GM19395 (cell line): ENCODE results near the gene PRR11.
"Not testable (repeated sequence)": the region's sequence is repeated elsewhere in the genome, so short reads cannot be mapped to it uniquely, and the experiment has no call there.

Experiments used
- ATAC-seq: cut with Tn5 transposase; IDR thresholded peaks from one replicate; pipeline ENCODE4 v1.9.1; 2021; ENCODE audit warnings: mild to moderate bottlenecking, moderate library complexity; ENCODE audit not compliant: unreplicated experiment

PRR11 gene

DNA sequence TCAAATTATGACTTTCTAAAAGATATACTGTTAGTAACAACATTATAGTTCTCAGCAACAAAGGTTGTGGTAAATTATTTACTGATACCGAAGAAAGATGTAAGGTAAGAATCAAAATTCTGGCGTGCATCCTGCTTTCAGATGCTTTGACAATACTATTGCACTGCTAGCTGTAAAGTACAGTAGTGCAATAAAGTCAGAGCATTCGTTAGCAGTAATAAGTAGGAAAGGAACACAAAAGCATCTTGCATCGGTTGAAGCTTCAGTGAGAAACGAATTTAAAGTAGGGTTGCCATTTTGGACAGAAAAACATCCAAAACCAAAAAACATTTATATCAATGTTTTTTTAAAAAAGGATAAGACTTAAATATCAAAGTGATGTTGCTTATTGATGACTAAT is 4.5 kb upstream of the PRR11 start:
- ATAC-seq: no peak

DNA sequence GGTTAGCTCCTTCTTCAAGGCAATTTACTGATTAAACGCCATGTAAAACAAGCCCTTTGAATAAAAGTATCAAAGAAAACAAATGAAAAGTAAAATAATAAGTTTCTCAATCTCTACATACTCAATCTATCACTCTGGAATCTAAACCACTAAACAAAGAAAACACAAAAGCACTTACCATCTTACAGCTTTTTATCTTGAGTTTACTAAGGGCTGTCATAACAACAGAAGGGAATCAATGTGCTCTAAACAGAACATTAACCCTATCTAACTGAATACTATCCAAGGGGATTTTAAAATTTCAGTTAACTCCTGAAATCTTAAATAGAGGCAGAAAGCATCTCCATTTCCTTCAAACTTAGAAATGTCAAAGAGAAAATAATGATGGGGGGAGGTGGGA is 4.0 kb upstream of the PRR11 start:
- no peak for ATAC-seq

DNA sequence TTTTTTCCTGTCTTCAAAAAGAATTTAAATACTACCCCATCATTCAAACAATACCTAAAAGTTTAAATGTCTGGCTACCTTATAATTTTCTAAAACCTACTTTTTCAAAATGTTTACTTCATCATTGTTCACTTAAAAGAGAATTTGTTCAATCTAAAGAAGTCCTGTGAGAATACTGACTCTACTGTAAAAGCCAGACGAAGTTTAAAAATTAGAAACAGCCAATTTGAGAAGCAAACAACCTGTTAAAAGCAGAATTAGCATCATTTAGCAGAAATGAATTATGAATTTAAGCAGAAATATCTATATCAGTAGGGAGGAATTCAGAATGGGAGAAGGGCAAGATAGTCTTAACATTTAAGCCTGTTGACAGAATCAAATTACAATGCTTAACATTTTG is 2.6 kb upstream of the PRR11 start:
- ATAC-seq: no peak

GRCh38 chr17:59154292-59154720 is 1.2 kb upstream of the PRR11 start:
- no peak for ATAC-seq

DNA sequence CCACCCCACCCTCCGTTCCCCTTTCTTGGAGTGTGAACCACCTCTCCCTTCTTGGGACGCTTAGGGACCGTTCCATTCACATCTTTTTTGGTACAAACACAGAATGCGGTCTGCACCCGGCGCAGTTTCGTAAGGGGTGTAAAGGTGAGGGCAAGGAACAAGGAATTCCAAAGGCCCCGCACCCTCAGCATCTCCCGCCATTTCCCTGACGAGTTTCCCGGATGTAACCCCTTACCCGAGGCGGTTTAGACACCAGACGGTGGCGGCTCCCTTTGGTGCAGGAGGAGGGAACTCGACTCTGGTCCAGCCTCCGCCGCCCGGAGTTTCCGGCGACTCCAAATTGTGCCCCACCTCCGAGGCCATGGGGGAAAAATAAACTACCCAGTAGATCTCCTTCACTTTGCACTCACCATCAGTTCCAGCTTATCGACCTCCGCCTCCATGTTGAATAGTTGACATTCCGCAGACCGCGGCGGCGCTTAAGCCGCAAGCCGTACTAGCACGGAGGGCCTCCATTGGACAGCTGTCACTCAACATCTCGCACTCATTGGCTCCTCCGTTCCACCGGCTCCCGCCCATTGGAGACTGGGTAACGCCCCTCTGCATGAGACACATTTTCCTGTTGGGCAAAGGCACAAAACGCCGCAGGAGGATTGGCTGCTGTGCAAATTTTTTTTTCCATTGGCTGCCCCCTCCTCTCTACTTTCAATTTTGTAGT is 666 bp upstream of the PRR11 start, which contains the start of gene SKA2:
Gene SKA2, minus strand, starts transcription at position 466 of the 718 bp plus-strand sequence. Its CDS starts 23 bp downstream, at position 443.
- ATAC-seq: peak; percentile 83

DNA sequence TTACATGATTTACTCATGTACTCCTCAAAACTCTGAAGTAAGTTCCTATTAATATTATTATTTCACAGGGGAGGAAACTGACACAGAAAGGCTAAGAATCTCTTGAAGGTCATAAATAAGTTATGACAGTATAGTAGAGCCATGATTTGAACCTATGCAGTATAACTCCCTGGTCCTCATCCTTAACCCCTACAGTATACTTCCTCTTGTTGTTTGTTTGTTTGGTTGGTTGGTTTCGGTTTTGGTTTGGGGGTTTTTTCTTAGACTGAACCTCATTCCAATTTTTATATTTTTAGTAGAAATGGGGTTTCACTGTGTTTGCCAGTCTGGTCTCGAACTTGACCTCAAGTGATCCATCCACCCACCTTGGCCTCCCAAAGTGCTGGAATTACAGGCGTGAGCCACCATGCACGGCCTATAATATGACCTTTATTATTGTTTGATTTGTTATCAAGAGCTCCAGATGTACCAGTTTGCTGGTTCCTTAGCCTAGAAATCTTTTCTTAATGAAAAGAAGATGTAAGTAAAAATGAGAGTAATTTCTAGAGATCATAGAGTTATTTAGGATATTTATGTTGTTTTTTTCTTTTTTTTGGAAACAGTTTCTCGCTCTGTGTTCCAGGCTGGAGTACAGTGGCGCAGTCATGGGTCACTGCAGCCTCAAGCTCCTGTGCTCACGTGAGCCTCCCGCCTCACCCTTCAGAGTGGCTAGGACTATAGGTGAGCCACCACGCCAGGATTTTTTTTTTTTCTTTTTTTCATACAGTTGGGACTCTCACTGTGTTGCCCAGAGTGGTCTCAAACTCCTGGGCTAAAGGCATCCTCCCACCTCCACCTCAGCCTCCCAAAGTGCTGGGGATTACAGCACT is 4.8 kb downstream of the PRR11 start:
- ATAC-seq: no peak

GRCh38 chr17:59161477-59161876 is 5.9 kb downstream of the PRR11 start:
- no peak for ATAC-seq

DNA sequence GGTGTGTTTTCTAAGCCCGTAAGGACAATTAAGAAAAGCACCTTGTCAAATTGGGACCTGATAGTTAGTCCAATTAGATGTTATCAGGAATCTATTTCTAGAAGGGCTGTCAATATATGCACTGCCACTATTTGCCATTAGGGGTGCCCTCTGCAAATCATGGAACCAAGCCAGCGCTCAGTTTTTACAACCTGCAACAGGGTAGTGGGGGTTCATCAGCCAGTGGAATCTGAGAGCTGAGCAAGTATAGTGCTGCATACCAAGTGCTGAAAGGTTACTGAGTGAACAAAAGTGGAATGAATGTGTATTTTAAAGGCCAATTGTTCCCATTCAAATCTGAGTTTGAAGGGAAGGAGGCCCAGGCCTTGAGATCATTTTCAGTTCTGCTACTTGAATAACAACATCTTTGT is 10.4 kb downstream of the PRR11 start:
- no peak for ATAC-seq

DNA sequence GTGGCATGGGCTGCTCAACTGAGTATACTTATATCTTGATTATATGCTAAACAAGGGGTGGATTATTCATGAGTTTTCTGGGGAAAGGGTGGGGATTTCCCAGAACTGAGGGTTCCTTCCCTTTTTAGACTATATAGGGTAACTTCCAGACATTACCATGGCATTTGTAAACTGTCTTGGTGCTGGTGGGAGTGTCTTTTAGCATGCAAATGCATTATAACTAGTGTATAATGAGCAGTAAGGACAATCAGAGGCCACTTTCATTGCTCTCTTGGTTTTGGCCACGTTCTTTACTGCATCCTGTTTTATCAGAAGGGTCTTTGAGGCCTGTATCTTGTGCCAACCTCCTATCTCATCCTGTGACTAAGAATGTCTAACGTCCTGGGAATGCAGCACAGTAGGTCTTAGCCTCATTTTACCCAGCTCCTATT is 12.0 kb downstream of the PRR11 start:
- no peak for ATAC-seq

DNA sequence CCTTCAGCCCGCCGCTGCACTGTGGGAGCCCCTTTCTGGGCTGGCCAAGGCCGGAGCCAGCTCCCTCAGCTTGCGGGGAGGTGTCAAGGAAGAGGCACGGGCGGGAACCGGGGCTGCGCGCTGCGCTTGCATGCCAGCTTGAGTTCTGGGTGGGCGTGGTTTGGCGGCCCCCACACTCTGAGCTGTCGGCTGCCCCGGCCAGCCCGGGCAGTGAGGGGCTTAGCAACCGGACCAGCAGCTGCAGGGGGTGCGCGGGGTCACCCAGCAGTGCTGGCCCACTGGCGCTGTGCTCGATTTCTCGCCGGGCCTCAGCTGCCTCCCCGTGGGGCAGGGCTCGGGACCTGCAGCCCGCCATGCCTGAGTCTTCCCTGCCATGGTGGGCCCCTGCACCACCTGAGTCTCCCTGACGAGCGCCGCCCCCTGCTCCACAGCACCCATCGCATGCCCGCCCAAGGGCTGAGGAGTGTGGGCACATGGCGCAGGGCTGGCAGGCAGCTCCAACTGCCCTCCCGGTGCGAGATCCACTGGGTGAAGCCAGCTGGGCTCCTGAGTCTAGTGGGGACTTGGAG is 17.0 kb downstream of the PRR11 start:
- no peak for ATAC-seq

DNA sequence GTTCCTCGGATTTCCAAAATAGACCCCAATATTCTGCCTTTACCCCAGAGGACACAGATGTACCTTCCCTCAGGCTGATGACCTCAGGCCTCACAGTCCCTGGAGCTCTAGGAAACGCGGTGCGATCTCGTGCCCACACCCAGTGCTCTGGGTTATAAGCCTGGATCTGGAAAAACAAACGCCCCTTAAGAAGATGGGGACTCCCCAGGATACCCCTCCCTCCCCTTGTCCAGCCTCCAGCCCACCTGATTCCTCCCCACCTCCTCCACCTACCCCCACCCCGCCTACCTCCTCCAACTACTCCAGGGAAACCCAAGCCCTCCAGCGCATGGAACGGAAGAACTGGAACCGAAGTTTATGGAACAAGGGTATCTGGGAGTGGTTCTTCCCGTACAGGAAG is 19.1 kb downstream of the PRR11 start:
- ATAC-seq: no peak

DNA sequence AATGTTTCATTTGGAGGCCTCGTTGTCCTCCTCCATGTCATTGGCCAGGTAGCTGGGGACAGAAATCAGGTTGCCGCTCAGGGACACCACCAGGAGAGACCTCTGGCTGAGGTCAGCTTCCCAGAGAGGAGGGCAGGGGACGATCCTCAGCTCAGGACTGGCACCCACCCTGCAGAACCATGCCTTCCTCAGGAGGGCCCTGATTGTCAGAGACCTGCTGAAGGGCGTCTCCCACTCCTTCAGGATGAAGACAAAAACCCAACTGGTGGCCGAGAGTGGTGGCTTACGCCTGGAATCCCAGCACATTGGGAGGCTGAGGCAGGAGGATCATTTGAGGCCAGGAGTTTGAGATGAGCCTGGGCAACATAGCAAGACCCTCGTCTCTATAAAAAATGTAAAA is 19.5 kb downstream of the PRR11 start:
- no peak for ATAC-seq

DNA sequence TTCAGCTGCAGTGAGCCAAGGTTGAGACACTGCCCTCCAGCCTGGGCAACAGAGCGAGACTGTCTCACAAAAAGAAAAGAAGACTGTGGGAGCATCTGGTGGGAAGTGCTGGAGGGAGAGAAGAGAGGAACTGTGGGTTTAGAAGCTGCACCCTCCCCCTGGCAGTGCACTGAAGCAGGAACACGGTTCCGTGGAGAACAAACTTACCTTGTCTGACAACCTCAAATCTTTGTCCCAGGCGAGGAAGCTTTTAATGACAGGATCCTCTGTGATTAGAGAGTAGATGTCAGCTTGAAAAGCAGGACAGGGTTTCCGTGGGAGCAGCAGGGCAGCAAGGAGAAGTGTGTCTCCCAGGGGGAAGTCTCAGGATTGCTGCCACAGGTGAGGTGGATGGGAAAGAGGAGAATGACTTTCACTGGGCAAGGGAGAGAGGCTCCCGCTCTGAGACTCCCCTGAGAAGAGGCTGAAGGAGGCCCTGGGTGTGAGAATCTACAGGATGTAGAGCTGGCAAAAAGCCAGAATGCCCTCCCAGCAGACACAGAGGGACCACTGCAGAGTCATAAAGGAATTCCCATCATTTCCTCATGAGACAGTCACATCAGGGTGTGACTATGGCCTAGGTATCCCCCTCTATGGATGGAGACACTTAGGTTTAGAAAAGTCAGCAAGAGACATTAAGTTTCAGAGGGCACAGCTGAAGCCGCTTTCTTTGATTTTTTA is 22.9 kb downstream of the PRR11 start:
- no peak for ATAC-seq

GRCh38 chr17:59179601-59180000 is 24.1 kb downstream of the PRR11 start:
- ATAC-seq: not testable (repeated sequence)

GRCh38 chr17:59180626-59181025 is 25.1 kb downstream of the PRR11 start:
- ATAC-seq: no peak

- ATAC-seq: no peak
Measured at GRCh38 chr17:59181481-59181880, 25.9 kb downstream of the PRR11 start.

DNA sequence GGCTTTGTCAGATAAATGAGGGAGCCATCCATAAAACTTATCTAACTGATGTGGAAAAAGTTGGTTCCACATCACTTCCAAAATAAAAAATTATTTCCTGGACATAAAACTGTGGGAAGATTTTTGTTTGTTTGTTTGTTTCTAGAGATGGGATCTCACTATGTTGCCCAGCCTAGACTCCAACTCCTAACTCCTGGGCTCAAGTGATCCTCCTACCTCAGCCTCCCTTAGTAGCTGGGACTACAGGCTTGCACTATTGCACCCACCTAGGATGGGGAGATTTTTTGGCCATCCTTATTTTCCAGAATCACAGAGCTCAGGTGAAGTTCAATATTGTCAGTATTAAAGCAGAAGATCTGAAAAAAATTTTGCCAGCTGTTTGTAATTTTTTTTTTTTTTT is 30.5 kb downstream of the PRR11 start:
- ATAC-seq: no peak

DNA sequence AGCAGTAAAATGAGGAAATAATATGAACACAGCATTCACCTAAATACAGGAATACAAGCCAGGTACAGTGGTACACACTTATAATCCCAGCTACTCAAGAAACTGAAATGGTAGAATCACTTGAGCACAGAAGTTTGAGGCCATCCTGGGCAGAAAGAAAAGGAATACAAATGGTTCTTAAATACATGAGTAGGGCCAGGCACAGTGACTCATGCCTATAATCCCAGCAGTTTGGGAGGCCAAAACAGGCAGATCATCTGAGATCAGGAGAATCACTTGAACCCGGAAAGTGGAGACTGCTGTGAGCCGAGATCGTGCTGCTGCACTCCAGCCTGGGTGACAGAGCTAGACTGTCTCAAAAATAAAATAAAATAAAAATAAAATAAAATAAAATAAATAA is 31.3 kb downstream of the PRR11 start:
- ATAC-seq: no peak

- no peak for ATAC-seq
Measured at GRCh38 chr17:59190806-59191205, 35.3 kb downstream of the PRR11 start.

- ATAC-seq: no peak
Measured at GRCh38 chr17:59193336-59193862, 37.9 kb downstream of the PRR11 start.

DNA sequence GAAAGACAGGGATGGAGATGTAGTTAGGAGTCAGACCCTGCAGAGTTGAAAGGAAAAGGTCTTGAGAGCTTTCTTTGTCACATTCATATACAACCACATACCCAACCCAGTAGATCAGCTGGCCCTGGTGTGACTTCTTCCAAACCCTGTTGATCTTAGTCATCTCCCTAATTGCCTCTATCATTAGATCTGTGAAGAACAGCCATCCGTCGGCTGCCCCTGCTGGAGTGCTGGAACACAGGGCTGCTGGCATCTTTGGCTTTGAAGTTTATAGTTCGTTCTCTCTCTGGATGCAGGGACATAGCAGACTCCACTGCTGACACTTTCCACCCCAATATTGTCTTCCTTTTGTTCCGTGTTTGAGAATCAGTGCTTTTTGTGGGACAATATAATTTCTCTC is 43.9 kb downstream of the PRR11 start:
- no peak for ATAC-seq
